Keratinocyte (primary cell): ENCODE measurements around the gene AKAP13. TPM values are rescaled to one million over a fixed set of nuclear protein-coding genes. Genes with fewer than 3 reads are reported as not detected.
A peak's percentile ranks its signal among the peaks of the same experiment; 100 is the strongest.

ENCODE experiments used
- DNase-seq: peaks from one replicate; pipeline ENCODE4 v3.0.0-alpha.2; 2011; ENCODE audit warnings: low read depth, missing footprints, low spot score
- FAIRE-seq: peaks from 2 replicates; lab custom pipeline; 2011; peaks lifted over from hg19 to GRCh38; lab: Jason Lieb, UNC
- H2AFZ ChIP-seq: 2 replicates; pipeline ENCODE4 v1.6.0; 2012; ENCODE audit warnings: low read length, control low read depth, inconsistent platforms; ENCODE audit not compliant: control insufficient read depth
- H3K27ac ChIP-seq: 2 replicates; pipeline ENCODE4 v1.5.1; 2011; ENCODE audit warnings: low read length; ENCODE audit not compliant: control insufficient read depth, insufficient read depth
- H3K27me3 ChIP-seq: 3 replicates; pipeline ENCODE4 v1.6.0; 2011; ENCODE audit warnings: low read length; ENCODE audit not compliant: control insufficient read depth, insufficient read depth; ENCODE audit errors: extremely low read depth
- H3K36me3 ChIP-seq, 2 experiments: 2 replicates in 1 of 2; 3 replicates in 1 of 2; pipeline ENCODE4 v1.5.1; 2011; ENCODE audit warnings: low read length in 2 of 2, mild to moderate bottlenecking in 1 of 2; ENCODE audit not compliant: control insufficient read depth in 2 of 2, insufficient read depth in 2 of 2; ENCODE audit errors: extremely low read depth in 1 of 2
- H3K4me1 ChIP-seq: 3 replicates; pipeline ENCODE4 v1.5.1; 2011; ENCODE audit warnings: low read length; ENCODE audit not compliant: control insufficient read depth, insufficient read depth; ENCODE audit errors: extremely low read depth
- H3K4me2 ChIP-seq: 3 replicates; pipeline ENCODE4 v1.6.0; 2011; ENCODE audit warnings: low read depth, low read length; ENCODE audit not compliant: control insufficient read depth, insufficient read depth; ENCODE audit errors: extremely low read depth
- H3K4me3 ChIP-seq, 3 experiments: fragments of 200-600 bp in 1 of 3; sonication (generic) in 1 of 3; 2 replicates in 2 of 3; 3 replicates in 1 of 3; pipeline ENCODE4 v1.5.1; 2011 to 2016; ENCODE audit warnings: low read length in 3 of 3, mild to moderate bottlenecking in 3 of 3, control low read depth in 2 of 3, inconsistent platforms in 1 of 3, low read depth in 1 of 3, mixed read lengths in 1 of 3, mixed run types in 1 of 3, moderate library complexity in 1 of 3; ENCODE audit not compliant: control insufficient read depth in 2 of 3, insufficient read depth in 2 of 3; ENCODE audit errors: extremely low read depth in 1 of 3
- H3K79me2 ChIP-seq: 2 replicates; pipeline ENCODE4 v1.6.0; 2012; ENCODE audit warnings: low read length; ENCODE audit not compliant: control insufficient read depth, insufficient read depth
- H3K9ac ChIP-seq: 3 replicates; pipeline ENCODE4 v1.6.0; 2011; ENCODE audit warnings: low read length; ENCODE audit not compliant: control insufficient read depth, insufficient read depth; ENCODE audit errors: extremely low read depth
- H3K9me1 ChIP-seq: 3 replicates; pipeline ENCODE4 v1.6.0; 2011; ENCODE audit warnings: low read length; ENCODE audit not compliant: control insufficient read depth, insufficient read depth; ENCODE audit errors: extremely low read depth
- H3K9me3 ChIP-seq: 2 replicates; pipeline ENCODE4 v1.5.1; 2012; ENCODE audit warnings: low read depth, low read length; ENCODE audit not compliant: control insufficient read depth
- H4K20me1 ChIP-seq: 3 replicates; pipeline ENCODE4 v1.6.0; 2011; ENCODE audit warnings: low read length; ENCODE audit not compliant: control insufficient read depth, insufficient read depth; ENCODE audit errors: extremely low read depth
- CTCF ChIP-seq, 3 experiments: IDR thresholded peaks in 1 of 3; conservative IDR thresholded peaks in 1 of 3; optimal IDR thresholded peaks in 1 of 3; 2 replicates in 2 of 3; 3 replicates in 1 of 3; pipeline versions ENCODE3 to v1.5.1; 2011; ENCODE audit warnings: low read length in 3 of 3, mild to moderate bottlenecking in 3 of 3, moderate library complexity in 2 of 3, control low read depth in 1 of 3, inconsistent platforms in 1 of 3; ENCODE audit not compliant: insufficient read depth in 2 of 3; ENCODE audit errors: extremely low read depth in 1 of 3
- EZH2 ChIP-seq: IDR thresholded peaks from one replicate; pipeline ENCODE4 v1.6.1; 2012; ENCODE audit warnings: inconsistent platforms, mild to moderate bottlenecking, low read length, moderate library complexity
- dilution Hi-C: fragments of 300-500 bp; cut with MboI; formaldehyde crosslinking; loops from one replicate; pipeline ENCODE4 v1.7.0; 2020; ENCODE audit warnings: low sequenced_read_pairs; ENCODE audit not compliant: extremely low pct_ligation_motif_present
- polyA plus RNA-seq, 5 experiments: library from polyadenylated mRNA; depleted of rRNA in 3 of 5; stranded (reverse) in 3 of 5; stranded (forward) in 1 of 5; unstranded in 1 of 5; fragments of >200 nt; gene quantifications; 1 replicate in 1 of 5; 2 replicates in 3 of 5; 3 replicates in 1 of 5; pipeline versions ENCODE4 v1.2.1 to v1.2.3, GENCODE V29; 2011 to 2012; ENCODE audit warnings: missing spikeins in 2 of 5, low read depth in 1 of 5, low replicate concordance in 1 of 5

Gene AKAP13
- polyA plus RNA-seq, 1 donor (not counting 4 experiments of a cell fraction or from before 2014, with no cell fraction given): 16.7 TPM

- TF ChIP-seq CTCF (optimal IDR thresholded peaks at IDR 0.05 in 1 of 3, IDR thresholded peaks at IDR 0.05 in 1 of 3, conservative IDR thresholded peaks at IDR 0.05 in 1 of 3; ENCODE audit: extremely low read depth in 1 of 3, insufficient read depth in 2 of 3, low read length in 3 of 3): no peak
- TF ChIP-seq EZH2: no peak
- H3K9me3 ChIP-seq: no peaks in the 10 kb centered on the region
- peaks cover 28% of the 10 kb centered on the region for H3K4me1 ChIP-seq
- no peaks in the 10 kb centered on the region for H3K79me2 ChIP-seq
- DNase-seq (no peak), FAIRE-seq (no peak)
- H3K36me3 ChIP-seq: no peaks in the 10 kb centered on the region
- H4K20me1 ChIP-seq: no peaks in the 10 kb centered on the region
- H3K27me3 ChIP-seq: no peaks in the 10 kb centered on the region
- H3K9ac ChIP-seq: no peak overlapping the region
- dilution Hi-C loops: no loop called here
- no peak overlapping the region for H2AFZ ChIP-seq
- no peak overlapping the region for H3K4me2 ChIP-seq
- H3K9me1 ChIP-seq: no peaks in the 10 kb centered on the region
- no peak overlapping the region for H3K27ac ChIP-seq
- no peak overlapping the region for H3K4me3 ChIP-seq
Observed at GRCh38 chr15:85353516-85353915, 26.9 kb upstream of the AKAP13 start.

GRCh38 chr15:85354461-85354860 lies 25.9 kb upstream of the AKAP13 start:
- Histone ChIP-seq H3K9me1 (no peaks in the 10 kb centered on the region), H3K4me3 (no peak overlapping the region), H3K9ac (no peak overlapping the region), H4K20me1 (no peaks in the 10 kb centered on the region), H3K27ac (no peak overlapping the region), H3K4me2 (peak overlapping the region; percentile 22), H3K36me3 (no peaks in the 10 kb centered on the region), H3K79me2 (no peaks in the 10 kb centered on the region), H3K27me3 (no peaks in the 10 kb centered on the region), H2AFZ (no peak overlapping the region), H3K9me3 (no peaks in the 10 kb centered on the region), H3K4me1 (peaks cover 30% of the 10 kb centered on the region)
- TF ChIP-seq EZH2: no peak
- no peak for TF ChIP-seq CTCF (optimal IDR thresholded peaks at IDR 0.05 in 1 of 3, IDR thresholded peaks at IDR 0.05 in 1 of 3, conservative IDR thresholded peaks at IDR 0.05 in 1 of 3; ENCODE audit: extremely low read depth in 1 of 3, insufficient read depth in 2 of 3, low read length in 3 of 3)
- dilution Hi-C loops: no loop called here
- no peak for DNase-seq
- no peak for FAIRE-seq
